ENCODE data around the gene LRP4.

- TF ChIP-seq CTCF (conservative IDR thresholded peaks at IDR 0.05; ENCODE audit: low read length) (no peak), EZH2phosphoT487 (IDR thresholded peaks at IDR 0.05; ENCODE audit: borderline replicate concordance) (no peak)
Measured at GRCh38 chr11:46961041-46961440, 42.7 kb upstream of the LRP4 start.

Data from Loucy (cell line).